ENCODE results near the gene MAPT.
"Not testable (repeated sequence)": the region's sequence is repeated elsewhere in the genome, so short reads cannot be mapped to it uniquely, and the experiment has no call there.

Gene MAPT

GRCh38 chr17:45920083-45920482 is 25.7 kb downstream of the MAPT start:
- in situ Hi-C loops (cut with HindIII; ENCODE audit: low sequenced_read_pairs): no loop called here

- in situ Hi-C loops (cut with HindIII; ENCODE audit: low sequenced_read_pairs): no loop called here
These were observed 29.3 kb downstream of the MAPT start for GRCh38 chr17:45923511-45924268.

- in situ Hi-C loops (cut with HindIII; ENCODE audit: low sequenced_read_pairs): no loop called here
These were observed 30.0 kb downstream of the MAPT start for GRCh38 chr17:45924332-45924820.

GRCh38 chr17:45925311-45925710 is 31.0 kb downstream of the MAPT start:
- in situ Hi-C loops (cut with HindIII; ENCODE audit: low sequenced_read_pairs): no loop called here

GRCh38 chr17:45927247-45927646 is 32.9 kb downstream of the MAPT start:
- in situ Hi-C loops (cut with HindIII; ENCODE audit: low sequenced_read_pairs): no loop called here

GRCh38 chr17:45929344-45929743 is 35.0 kb downstream of the MAPT start:
- in situ Hi-C loops (cut with HindIII; ENCODE audit: low sequenced_read_pairs): no loop called here

GRCh38 chr17:45930420-45930951 is 36.1 kb downstream of the MAPT start:
- in situ Hi-C loops (cut with HindIII; ENCODE audit: low sequenced_read_pairs): no loop called here

GRCh38 chr17:45931677-45932076 is 37.3 kb downstream of the MAPT start:
- in situ Hi-C loops (cut with HindIII; ENCODE audit: low sequenced_read_pairs): no loop called here

- in situ Hi-C loops (cut with HindIII; ENCODE audit: low sequenced_read_pairs): no loop called here
These were observed 40.0 kb downstream of the MAPT start for GRCh38 chr17:45934044-45934979.

GRCh38 chr17:45935197-45935709 is 40.9 kb downstream of the MAPT start:
- in situ Hi-C loops (cut with HindIII; ENCODE audit: low sequenced_read_pairs): no loop called here

GRCh38 chr17:45935710-45936509 is 41.6 kb downstream of the MAPT start:
- in situ Hi-C loops (cut with HindIII; ENCODE audit: low sequenced_read_pairs): no loop called here

- in situ Hi-C loops (cut with HindIII; ENCODE audit: low sequenced_read_pairs): no loop called here
These were observed 42.3 kb downstream of the MAPT start for GRCh38 chr17:45936610-45937009.

GRCh38 chr17:45937186-45937585 is 42.8 kb downstream of the MAPT start:
- in situ Hi-C loops (cut with HindIII; ENCODE audit: low sequenced_read_pairs): not testable (repeated sequence)

- in situ Hi-C loops (cut with HindIII; ENCODE audit: low sequenced_read_pairs): no loop called here
These were observed 45.0 kb downstream of the MAPT start for GRCh38 chr17:45939395-45939794.

- in situ Hi-C loops (cut with HindIII; ENCODE audit: low sequenced_read_pairs): no loop called here
These were observed 45.9 kb downstream of the MAPT start for GRCh38 chr17:45940293-45940692.

GRCh38 chr17:45940826-45941225 is 46.5 kb downstream of the MAPT start:
- in situ Hi-C loops (cut with HindIII; ENCODE audit: low sequenced_read_pairs): no loop called here

GRCh38 chr17:45941395-45941794 is 47.0 kb downstream of the MAPT start:
- in situ Hi-C loops (cut with HindIII; ENCODE audit: low sequenced_read_pairs): no loop called here

- in situ Hi-C loops (cut with HindIII; ENCODE audit: low sequenced_read_pairs): no loop called here
These were observed 47.9 kb downstream of the MAPT start for GRCh38 chr17:45942284-45942683.

GRCh38 chr17:45946841-45947256 is 52.5 kb downstream of the MAPT start:
- in situ Hi-C loops (cut with HindIII; ENCODE audit: low sequenced_read_pairs): loop anchor here (5.0 kb wide), 1 partner anchor 90 kb away; no protein-coding TSS in a partner anchor

GRCh38 chr17:45948498-45948880 is 54.1 kb downstream of the MAPT start:
- in situ Hi-C loops (cut with HindIII; ENCODE audit: low sequenced_read_pairs): loop anchor here (5.0 kb wide), 1 partner anchor 91 kb away; no protein-coding TSS in a partner anchor
